WTC11 (cell line): Measurements from ENCODE around the gene STK10.

Experiments
- ATF3 ChIP-seq: sonication (generic); formaldehyde crosslinking; conservative IDR thresholded peaks from 2 replicates; pipeline ENCODE4 v1.8.1; 2022; ENCODE audit warnings: mild to moderate bottlenecking, missing genetic modification reagents
- CTCF ChIP-seq: fragments of 200-600 bp; IDR thresholded peaks from 2 replicates; pipeline ENCODE4 v1.8.0; 2022; ENCODE audit warnings: antibody characterized with exemption
- FOXK1 ChIP-seq: sonication (generic); formaldehyde crosslinking; IDR thresholded peaks from 2 replicates; pipeline ENCODE4 v1.8.0; 2022; ENCODE audit warnings: mild to moderate bottlenecking, moderate library complexity, missing genetic modification reagents
- GABPB1 ChIP-seq: sonication (generic); formaldehyde crosslinking; IDR thresholded peaks from 2 replicates; pipeline ENCODE4 v1.8.1; 2023; ENCODE audit warnings: mild to moderate bottlenecking, missing genetic modification reagents
- IRF2 ChIP-seq: sonication (generic); formaldehyde crosslinking; IDR thresholded peaks from 2 replicates; pipeline ENCODE4 v1.8.0; 2022; ENCODE audit warnings: low read depth, missing genetic modification reagents, borderline replicate concordance
- SMAD3 ChIP-seq: sonication (generic); formaldehyde crosslinking; IDR thresholded peaks from 2 replicates; pipeline ENCODE4 v1.8.0; 2022; ENCODE audit warnings: missing genetic modification reagents, mild to moderate bottlenecking, borderline replicate concordance
- TEAD4 ChIP-seq: sonication (generic); formaldehyde crosslinking; IDR thresholded peaks from 2 replicates; pipeline ENCODE4 v1.8.0; 2022; ENCODE audit warnings: mild to moderate bottlenecking, missing genetic modification reagents
- USF2 ChIP-seq: sonication (generic); formaldehyde crosslinking; IDR thresholded peaks from 2 replicates; pipeline ENCODE4 v1.8.1; 2023; ENCODE audit warnings: mild to moderate bottlenecking, missing genetic modification reagents, moderate library complexity
- ZNF138 ChIP-seq: sonication (generic); formaldehyde crosslinking; conservative IDR thresholded peaks from 2 replicates; pipeline ENCODE4 v1.8.1; 2022; ENCODE audit warnings: mild to moderate bottlenecking, moderate library complexity, missing genetic modification reagents
- ZNF232 ChIP-seq: sonication (generic); formaldehyde crosslinking; IDR thresholded peaks from 2 replicates; pipeline ENCODE4 v1.8.0; 2022; ENCODE audit warnings: mild to moderate bottlenecking, missing genetic modification reagents
- TF ChIP-seq, protein P1 (sequence below): sonication (generic); formaldehyde crosslinking; IDR thresholded peaks from 2 replicates; pipeline ENCODE4 v1.8.1; 2023; ENCODE audit warnings: mild to moderate bottlenecking, moderate library complexity, missing genetic modification reagents

DNA sequence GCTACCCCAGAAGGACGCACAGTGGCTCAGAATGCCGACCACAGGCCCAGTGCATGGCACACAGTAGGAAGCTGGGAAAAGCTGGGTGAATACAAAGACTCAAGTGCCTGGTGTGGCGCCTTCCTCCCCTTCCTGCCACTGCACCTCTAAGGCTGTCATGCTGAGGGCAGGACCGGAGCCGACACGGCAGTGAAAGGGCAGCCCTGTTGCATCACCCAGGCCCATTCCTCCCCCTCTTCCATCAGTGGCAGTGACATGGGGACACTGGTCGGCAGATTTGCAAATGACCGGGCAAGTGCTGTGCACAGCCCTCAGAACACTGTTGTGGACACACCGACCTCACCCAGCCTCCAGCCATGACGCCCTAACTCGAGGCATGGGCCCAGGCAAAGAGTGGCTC lies 84.0 kb downstream of the STK10 start:
- TF ChIP-seq GABPB1 (peak; percentile 98), ATF3 (CRISPR knock-in tag) (peak; percentile 76; the same call in 1 of the 2 replicates), ZNF232 (CRISPR knock-in tag) (no peak), FOXK1 (CRISPR knock-in tag) (no peak), CTCF (no peak), IRF2 (CRISPR knock-in tag) (no peak), ZNF138 (no peak), SMAD3 (no peak), TEAD4 (CRISPR knock-in tag) (no peak), USF2 (CRISPR knock-in tag) (no peak)
- TF ChIP-seq, protein P1, sequence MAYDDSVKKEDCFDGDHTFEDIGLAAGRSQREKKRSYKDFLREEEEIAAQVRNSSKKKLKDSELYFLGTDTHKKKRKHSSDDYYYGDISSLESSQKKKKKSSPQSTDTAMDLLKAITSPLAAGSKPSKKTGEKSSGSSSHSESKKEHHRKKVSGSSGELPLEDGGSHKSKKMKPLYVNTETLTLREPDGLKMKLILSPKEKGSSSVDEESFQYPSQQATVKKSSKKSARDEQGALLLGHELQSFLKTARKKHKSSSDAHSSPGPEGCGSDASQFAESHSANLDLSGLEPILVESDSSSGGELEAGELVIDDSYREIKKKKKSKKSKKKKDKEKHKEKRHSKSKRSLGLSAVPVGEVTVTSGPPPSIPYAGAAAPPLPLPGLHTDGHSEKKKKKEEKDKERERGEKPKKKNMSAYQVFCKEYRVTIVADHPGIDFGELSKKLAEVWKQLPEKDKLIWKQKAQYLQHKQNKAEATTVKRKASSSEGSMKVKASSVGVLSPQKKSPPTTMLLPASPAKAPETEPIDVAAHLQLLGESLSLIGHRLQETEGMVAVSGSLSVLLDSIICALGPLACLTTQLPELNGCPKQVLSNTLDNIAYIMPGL, result no peak
